NCI-H1930 (cell line): Measurements from ENCODE around the gene TTC34.
"Not testable (repeated sequence)": the region's sequence is repeated elsewhere in the genome, so short reads cannot be mapped to it uniquely, and the experiment has no call there.

ENCODE experiments used
- DNase-seq, 2 experiments: peaks; one replicate each; lab custom pipeline; 2025; lab: John Stamatoyannopoulos, UW

Gene TTC34

DNA sequence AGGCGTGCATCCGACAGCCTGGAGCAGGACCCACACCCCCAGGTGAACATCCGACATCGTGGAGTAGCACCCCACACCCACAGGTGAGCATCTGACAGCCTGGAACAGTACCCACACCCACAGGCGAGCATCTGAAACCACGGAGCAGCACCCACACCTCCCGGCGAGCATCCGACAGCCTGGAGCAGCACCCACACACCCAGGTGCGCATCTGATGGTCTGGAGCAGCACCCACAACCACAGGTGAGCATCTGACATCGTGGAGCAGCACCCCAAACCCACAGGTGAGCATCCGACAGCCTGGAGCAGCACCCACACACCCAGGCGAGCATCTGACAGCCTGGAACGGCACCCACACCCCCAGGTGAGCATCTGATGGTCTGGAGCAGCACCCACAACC lies 46.1 kb downstream of the TTC34 start:
- DNase-seq, result not testable (repeated sequence)

DNA sequence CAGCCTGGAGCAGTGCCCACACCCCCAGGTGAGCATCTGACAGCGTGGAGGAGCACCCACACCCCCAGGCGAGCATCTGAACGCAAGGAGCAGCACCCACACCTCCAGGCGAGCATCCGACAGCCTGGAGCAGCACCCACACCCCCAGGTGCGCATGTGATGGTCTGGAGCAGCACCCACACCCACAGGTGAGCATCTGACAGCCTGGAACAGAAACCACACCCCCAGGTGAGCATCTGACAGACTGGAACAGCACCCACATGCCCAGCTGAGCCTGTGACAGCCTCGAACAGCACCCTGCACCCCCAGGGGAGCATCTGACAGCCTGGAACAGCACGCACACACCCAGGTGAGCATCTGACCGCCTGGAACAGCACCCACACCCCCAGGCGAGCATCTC lies 46.9 kb downstream of the TTC34 start:
- DNase-seq, result not testable (repeated sequence)

DNA sequence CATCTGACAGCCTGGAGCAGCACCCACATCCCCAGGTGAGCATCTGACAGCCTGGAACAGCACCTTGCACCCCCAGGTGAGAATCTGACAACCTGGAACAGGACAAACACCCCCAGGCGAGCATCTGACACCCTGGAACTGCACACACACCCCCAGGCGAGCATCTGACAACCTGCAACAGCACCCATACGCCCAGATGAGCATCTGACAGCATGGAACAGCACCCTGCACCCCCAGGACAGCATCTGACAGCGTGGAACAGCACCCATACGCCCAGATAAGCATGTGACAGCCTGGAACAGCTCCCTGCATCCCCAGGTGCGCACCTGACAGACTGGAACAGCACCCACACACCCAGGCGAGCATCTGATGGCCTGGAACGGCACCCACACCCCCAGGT lies 49.0 kb downstream of the TTC34 start:
- DNase-seq, result not testable (repeated sequence)

DNA sequence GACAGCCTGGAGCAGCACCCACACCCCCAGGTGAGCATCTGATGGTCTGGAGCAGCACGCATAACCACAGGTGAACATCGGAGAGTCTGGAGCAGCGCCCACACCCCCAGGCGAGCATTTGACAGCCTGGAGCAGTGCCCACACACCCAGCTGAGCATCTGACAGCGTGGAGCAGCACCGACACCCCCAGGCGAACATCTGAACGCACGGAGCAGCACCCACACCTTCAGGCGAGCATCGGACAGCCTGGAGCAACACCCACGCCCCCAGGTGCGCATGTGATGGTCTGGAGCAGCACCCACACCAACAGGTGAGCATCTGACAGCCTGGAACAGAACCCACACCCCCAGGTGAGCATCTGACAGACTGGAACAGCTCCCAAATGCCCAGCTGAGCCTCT lies 49.6 kb downstream of the TTC34 start:
- not testable (repeated sequence) for DNase-seq

DNA sequence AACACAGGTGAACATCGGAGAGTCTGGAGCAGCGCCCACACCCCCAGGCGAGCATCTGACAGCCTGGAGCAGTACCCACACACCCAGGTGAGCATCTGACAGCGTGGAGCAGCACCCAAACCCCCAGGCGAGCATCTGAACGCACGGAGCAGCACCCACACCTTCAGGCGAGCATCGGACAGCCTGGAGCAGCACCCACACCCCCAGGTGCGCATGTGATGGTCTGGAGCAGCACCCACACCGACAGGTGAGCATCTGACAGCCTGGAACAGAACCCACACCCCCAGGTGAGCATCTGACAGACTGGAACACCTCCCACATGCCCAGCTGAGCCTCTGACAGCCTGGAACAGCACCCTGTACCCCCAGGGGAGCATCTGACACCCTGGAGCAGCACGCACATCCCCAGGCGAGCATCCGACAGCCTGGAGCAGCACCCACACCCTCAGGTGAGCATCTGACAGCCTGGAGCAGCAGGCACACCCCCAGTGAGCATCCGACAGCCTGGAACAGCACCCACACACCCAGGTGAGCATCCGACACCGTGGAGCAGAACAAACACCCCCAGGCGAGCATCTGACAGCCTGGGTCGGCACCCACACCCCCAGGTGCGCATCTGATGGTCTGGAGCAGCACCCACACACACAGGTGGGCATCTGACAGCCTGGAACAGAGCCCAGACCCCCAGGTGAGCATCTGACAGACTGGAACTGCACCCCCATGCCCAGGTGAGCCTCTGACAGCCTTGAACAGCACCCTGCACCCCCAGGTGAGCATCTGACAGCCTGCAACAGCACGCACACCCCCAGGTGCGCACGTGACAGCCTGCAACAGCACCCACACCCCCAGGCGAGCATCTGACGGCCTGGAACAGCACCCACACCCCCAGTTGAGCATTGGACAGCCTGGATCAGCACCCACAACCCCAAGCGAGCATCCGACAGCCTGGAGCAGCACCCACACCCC lies 50.4 kb downstream of the TTC34 start:
- not testable (repeated sequence) for DNase-seq

DNA sequence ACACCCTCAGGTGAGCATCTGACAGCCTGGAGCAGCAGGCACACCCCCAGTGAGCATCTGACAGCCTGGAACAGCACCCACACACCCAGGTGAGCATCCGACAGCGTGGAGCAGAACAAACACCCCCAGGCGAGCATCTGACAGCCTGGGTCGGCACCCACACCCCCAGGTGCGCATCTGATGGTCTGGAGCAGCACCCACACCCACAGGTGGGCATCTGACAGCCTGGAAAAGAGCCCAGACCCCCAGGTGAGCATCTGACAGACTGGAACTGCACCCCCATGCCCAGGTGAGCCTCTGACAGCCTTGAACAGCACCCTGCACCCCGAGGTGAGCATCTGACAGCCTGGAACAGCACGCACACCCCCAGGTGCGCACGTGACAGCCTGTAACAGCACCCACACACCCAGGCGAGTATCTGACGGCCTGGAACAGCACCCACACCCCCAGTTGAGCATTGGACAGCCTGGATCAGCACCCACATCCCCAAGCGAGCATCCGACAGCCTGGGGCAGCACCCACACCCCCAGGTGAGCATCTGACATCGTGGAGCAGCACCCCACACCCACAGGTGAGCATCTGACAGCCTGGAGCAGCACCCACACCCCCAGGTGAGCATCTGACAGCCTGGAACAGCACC lies 51.3 kb downstream of the TTC34 start:
- DNase-seq, result not testable (repeated sequence)

DNA sequence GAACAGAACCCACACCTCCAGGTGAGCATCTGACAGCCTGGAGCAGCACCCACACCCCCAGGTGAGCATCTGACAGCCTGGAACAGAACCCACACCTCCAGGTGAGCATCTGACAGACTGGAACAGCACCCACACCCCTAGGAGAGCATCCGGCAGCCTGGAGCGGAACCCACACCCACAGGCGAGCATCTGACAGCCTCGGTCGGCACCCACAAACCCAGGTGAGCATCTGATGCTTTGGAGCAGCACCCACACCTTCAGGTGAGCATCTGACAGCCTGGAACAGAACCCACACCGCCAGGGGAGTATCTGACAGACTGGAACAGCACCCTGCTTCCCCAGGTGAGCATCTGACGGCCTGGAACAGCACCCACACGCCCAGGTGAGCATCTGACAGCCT lies 52.9 kb downstream of the TTC34 start:
- not testable (repeated sequence) for DNase-seq

DNA sequence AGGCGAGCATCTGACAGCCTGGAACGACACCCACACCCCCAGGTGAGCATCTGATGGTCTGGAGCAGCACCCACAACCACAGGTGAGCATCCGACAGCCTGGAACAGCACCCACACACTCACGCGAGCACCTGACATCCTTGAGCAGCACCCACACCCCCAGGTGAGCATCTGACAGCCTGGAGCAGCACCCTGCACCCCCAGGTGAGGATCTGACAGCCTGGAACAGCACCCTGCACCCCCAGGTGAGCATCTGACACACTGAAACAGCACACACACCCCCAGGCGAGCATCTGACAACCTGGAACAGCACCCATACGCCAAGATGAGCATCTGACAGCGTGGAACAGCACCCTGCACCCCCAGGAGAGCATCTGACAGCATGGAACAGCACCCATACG lies 106.7 kb downstream of the TTC34 start:
- DNase-seq, result not testable (repeated sequence)

DNA sequence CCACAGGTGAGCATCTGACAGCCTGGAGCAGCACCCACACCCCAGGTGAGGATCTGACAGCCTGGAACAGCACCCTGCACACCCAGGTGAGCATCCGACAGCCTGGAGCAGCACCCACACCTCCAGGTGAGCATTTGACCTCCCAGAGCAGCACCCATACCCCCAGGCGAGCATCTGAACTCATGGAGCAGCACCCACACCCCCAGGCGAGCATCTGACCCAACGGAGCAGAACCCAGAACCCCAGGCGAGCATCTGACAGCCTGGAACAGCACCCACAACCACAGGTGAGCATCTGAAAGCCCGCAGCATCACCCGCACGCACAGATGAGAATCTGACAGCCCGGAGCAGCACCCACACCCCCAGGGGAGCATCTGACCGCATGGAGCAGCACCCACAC lies 111.3 kb downstream of the TTC34 start:
- not testable (repeated sequence) for DNase-seq

DNA sequence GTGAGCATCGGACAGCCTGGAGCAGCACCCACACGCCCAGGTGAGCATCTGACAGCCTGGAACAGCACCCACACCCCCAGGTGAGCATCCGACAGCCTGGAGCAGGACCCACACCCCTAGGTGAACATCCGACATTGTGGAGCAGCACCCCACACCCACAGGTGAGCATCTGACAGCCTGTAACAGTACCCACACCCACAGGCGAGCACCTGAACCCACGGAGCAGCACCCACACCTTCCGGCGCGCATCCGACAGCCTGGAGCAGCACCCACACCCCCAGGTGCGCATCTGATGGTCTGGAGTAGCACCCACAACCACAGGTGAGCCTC lies 113.2 kb downstream of the TTC34 start:
- DNase-seq, result not testable (repeated sequence)

DNA sequence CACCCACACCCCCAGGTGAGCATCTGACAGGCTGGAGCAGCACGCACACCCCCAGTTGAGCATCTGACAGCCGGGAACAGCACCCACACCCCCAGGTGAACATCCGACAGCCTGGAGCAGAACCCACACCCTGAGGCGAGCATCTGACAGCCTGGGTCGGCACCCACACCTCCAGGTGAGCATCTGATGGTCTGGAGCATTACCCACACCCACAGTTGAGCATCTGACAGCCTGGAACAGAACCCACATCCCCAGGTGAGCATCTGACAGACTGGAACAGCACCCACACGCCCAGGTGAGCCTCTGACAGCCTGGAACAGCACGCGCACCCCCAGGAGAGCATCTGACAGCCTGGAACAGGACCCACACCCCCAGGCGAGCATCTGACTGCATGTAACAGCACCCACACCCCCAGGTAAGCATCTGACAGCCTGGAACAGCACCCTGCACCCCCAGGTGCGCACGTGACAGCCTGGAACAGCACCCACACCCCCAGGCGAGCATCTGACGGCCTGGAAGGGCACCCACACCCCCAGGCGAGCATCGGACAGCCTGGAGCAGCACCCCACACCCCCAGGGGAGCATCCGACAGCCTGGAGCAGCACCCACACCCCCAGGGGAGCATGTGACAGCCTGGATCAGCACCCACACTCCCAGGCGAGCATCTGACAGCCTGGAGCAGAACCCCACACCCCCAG lies 113.7 kb downstream of the TTC34 start:
- DNase-seq, result not testable (repeated sequence)

DNA sequence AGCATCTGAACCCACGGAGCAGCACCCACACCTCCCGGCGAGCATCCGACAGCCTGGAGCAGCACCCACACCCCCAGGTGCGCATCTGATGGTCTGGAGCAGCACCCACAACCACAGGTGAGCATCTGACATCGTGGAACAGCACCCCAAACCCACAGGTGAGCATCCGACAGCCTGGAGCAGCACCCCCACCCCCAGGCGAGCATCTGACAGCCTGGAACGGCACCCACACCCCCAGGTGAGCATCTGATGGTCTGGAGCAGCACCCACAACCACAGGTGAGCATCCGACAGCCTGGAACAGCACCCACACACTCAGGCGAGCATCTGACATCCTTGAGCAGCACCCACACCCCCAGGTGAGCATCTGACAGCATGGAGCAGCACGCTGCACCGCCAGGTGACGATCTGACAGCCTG lies 114.3 kb downstream of the TTC34 start:
- not testable (repeated sequence) for DNase-seq

DNA sequence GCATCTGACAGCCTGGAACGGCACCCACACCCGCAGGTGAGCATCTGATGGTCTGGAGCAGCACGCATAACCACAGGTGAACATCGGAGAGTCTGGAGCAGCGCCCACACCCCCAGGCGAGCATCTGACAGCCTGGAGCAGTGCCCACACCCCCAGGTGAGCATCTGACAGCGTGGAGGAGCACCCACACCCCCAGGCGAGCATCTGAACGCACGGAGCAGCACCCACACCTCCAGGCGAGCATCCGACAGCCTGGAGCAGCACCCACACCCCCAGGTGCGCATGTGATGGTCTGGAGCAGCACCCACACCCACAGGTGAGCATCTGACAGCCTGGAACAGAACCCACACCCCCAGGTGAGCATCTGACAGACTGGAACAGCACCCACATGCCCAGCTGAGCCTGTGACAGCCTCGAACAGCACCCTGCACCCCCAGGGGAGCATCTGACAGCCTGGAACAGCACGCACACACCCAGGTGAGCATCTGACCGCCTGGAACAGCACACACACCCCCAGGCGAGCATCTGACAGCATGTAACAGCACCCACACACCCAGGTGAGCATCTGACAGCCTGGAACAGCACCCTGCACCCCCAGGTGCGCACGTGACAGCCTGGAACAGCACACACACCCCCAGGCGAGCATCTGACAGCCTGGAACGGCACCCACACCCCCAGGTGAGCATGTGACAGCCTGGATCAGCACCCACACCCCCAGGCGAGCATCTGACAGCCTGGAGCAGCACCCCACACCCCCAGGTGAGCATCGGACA lies 115.2 kb downstream of the TTC34 start:
- not testable (repeated sequence) for DNase-seq

DNA sequence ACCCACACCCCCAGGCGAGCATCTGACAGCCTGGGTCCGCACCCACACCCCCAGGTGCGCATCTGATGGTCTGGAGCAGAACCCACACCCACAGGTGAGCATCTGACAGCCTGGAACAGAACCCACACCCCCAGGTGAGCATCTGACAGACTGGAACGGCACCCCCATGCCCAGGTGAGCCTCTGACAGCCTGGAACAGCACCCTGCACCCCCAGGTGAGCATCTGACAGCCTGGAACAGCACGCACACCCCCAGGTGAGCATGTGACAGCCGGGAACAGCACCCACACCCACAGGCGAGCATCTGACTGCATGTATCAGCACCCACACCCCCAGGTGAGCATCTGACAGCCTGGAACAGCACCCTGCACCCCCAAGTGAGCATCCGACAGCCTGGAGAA lies 115.8 kb downstream of the TTC34 start:
- DNase-seq, result not testable (repeated sequence)

DNA sequence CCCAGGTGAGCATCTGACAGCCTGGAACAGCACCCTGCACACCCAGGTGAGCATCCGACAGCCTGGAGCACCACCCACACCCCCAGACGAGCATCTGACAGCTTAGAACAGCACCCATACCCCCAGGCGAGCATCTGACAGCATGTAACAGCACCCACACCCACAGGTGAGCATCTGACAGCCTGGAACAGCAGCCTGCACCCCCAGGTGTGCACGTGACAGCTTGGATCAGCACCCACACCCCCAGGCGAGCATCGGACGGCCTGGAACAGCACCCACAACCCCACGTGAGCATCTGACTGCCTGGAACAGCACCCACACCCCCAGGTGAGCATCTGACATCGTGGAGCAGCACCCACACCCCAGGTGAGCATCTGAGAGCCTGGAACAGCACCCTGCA lies 116.6 kb downstream of the TTC34 start:
- not testable (repeated sequence) for DNase-seq

DNA sequence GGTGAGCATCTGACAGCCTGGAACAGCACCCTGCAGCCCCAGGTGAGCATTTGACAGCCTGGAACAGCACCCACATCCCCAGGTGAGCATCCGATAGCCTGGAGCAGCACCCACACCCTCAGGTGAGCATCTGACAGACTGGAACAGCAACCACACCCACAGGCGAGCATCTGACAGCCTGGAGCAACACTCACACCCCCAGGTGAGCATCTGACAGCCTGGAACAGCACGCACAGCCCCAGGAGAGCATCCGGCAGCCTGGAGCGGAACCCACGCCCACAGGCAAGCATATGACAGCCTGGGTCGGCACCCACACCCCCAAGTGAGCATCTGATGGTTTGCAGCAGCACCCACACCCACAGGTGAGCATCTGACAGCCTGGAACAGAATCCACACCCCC lies 117.5 kb downstream of the TTC34 start:
- DNase-seq, result not testable (repeated sequence)

DNA sequence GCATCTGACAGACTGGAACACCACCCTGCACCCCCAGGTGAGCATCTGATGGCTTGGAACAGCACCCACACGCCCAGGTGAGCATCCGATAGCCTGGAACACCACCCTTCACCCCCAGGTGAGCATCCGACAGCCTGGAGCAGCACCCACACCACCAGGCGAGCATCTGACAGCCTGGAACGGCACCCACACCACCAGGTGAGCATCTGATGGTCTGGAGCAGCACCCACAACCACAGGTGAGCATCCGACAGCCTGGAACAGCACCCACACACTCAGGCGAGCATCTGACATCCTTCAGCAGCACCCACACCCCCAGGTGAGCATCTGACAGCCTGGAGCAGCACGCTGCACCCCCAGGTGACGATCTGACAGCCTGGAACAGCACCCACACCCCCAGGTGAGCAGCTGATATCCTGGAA lies 118.2 kb downstream of the TTC34 start:
- not testable (repeated sequence) for DNase-seq

DNA sequence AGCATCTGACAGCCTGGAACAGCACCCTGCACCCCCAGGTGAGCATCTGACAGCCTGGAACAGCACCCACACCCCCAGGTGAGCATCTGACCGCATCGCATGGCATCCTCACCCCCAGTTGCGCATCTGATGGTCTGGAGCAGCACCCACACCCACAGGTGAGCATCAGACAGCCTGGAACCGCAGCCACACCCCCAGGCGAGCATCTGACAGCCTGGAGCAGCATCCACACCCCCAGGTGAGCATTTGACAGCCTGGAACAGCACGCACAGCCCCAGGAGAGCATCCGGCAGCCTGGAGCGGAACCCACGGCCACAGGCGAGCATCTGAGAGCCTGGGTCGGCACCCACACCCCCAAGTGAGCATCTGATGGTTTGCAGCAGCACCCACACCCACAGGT lies 118.6 kb downstream of the TTC34 start:
- DNase-seq, result not testable (repeated sequence)

DNA sequence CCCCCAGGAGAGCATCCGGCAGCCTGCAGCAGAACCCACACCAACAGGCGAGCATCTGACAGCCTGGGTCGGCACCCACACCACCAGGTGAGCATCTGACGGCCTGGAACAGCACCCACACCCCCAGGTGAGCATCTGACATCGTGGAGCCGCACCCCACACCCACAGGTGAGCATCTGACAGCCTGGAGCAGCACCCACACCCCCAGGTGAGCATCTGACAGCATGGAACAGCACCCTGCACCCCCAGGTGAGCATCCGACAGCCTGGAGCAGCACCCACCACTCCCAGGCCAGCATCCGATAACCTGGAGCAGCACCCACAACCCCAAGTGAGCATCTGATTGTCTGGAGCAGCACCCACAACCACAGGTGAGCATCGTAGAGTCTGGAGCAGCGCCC lies 124.8 kb downstream of the TTC34 start:
- not testable (repeated sequence) for DNase-seq

DNA sequence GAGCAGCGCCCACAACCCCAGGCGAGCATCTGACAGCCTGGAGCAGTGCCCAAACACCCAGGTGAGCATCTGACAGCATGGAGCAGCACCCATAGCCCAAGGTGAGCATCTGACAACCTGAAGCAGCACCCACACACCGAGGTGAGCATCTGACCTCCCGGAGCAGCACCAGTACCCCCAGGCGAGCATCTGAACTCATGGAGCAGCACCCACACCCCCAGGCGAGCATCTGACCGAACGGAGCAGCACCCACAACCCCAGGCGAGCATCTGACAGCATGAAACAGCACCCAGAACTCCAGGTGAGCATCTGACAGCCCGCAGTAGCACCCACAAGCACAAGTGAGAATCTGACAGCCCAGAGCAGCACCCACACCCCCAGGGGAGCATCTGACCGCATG lies 129.8 kb downstream of the TTC34 start:
- not testable (repeated sequence) for DNase-seq

DNA sequence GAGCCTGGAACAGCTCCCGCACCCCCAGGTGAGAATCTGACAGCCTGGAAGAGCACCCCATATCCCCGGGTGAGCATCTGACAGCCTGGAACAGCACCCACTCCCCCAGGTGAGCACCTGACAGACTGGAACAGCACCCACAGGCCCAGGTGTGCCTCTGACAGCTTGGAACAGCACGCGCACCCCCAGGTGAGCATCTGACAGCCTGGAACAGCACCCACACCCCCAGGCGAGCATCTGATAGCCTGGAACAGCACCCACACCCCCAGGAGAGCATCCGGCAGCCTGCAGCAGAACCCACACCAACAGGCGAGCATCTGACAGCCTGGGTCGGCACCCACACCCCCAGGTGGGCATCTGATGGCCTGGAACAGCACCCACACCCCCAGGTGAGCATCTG lies 141.7 kb downstream of the TTC34 start:
- not testable (repeated sequence) for DNase-seq

DNA sequence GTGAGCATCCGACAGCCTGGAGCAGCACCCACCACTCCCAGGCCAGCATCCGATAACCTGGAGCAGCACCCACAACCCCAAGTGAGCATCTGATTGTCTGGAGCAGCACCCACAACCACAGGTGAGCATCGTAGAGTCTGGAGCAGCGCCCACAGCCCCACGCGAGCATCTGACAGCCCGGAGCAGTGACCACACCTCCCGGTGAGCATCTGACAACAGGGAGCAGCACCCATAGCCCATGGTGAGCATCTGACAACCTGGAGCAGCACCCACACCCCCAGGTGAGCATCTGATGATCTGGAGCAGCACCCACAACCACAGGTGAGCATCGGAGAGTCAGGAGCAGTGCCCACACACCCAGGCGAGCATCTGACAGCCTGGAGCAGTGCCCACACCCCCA lies 143.6 kb downstream of the TTC34 start:
- not testable (repeated sequence) for DNase-seq
